K562 (cell line): Measurements from ENCODE around the gene MACROD2. TPM values are rescaled to one million over a fixed set of nuclear protein-coding genes. Genes with fewer than 3 reads are reported as not detected.

Source experiments
- ATAC-seq: fragments of 200-7000 bp; cut with Tn5 transposase; 3 replicates; pipeline ENCODE4 v1.9.1; 2020; ENCODE audit warnings: moderate library complexity
- BruUV-seq: library from RNA; stranded (reverse); fragments of 400-500 nt; replicated peaks from 2 replicates; lab custom pipeline; 2021; lab: Mats Ljungman, UMichigan
- CTCF ChIA-PET: fragments of 300-600 bp; formaldehyde crosslinking; extraction: SDS; loops from one replicate; lab custom pipeline; 2021; ENCODE audit warnings: low intra/inter-chr PET ratio; lab: Yijun Ruan, JAX
- POLR2A ChIA-PET: fragments of 300-600, 350-650 bp; sonication (Branson Sonifier 250); formaldehyde crosslinking; extraction: SDS; loops from one replicate; lab custom pipeline; 2021; ENCODE audit warnings: antibody characterized with exemption, inconsistent platforms; lab: Yijun Ruan, JAX
- DNase-seq, 4 experiments: peaks; one replicate each; pipeline versions ENCODE4 v3.0.0 to v3.0.0-alpha.2; 2011 to 2018; ENCODE audit warnings: low spot score in 3 of 4, mixed read lengths in 3 of 4; ENCODE audit errors: extremely low read depth in 1 of 4
- FAIRE-seq: peaks from 2 replicates; lab custom pipeline; 2011; peaks lifted over from hg19 to GRCh38; lab: Jason Lieb, UNC
- H2AFZ ChIP-seq: 2 replicates; pipeline ENCODE4 v1.6.0; 2011; ENCODE audit warnings: low read depth, low read length, control low read depth, inconsistent platforms
- H3K27ac ChIP-seq: fragments of 200-600 bp; 3 replicates; pipeline ENCODE4 v1.8.0; 2011; ENCODE audit warnings: low read depth, mild to moderate bottlenecking, control low read depth, inconsistent platforms, low read length, moderate library complexity, mixed read lengths; ENCODE audit errors: extremely low read depth
- H3K27me3 ChIP-seq, 2 experiments: fragments of 300-600 bp in 1 of 2; 2 replicates in 1 of 2; 3 replicates in 1 of 2; pipeline versions ENCODE4 v1.6.0 to v1.8.0; 2011; ENCODE audit warnings: inconsistent platforms in 2 of 2, low read length in 2 of 2, mild to moderate bottlenecking in 1 of 2, mixed read lengths in 1 of 2, moderate library complexity in 1 of 2; ENCODE audit not compliant: control insufficient read depth in 2 of 2, insufficient read depth in 2 of 2
- H3K36me3 ChIP-seq: fragments of 300-600 bp; 3 replicates; pipeline ENCODE4 v1.8.0; 2011; ENCODE audit warnings: mild to moderate bottlenecking, low read length, inconsistent platforms; ENCODE audit not compliant: control insufficient read depth, insufficient read depth
- H3K4me1 ChIP-seq, 2 experiments: fragments of 200-600 bp in 1 of 2; replicated peaks in 1 of 2; 2 replicates in 1 of 2; 3 replicates in 1 of 2; pipeline versions ENCODE4 v1.5.1 to v1.8.0; 2011; ENCODE audit warnings: inconsistent platforms in 2 of 2, low read length in 2 of 2, mild to moderate bottlenecking in 1 of 2, mixed read lengths in 1 of 2, moderate library complexity in 1 of 2; ENCODE audit not compliant: control insufficient read depth in 2 of 2, insufficient read depth in 2 of 2
- H3K4me2 ChIP-seq: 2 replicates; pipeline ENCODE4 v1.6.1; 2011; ENCODE audit warnings: low read length, control low read depth, inconsistent platforms, mixed read lengths; ENCODE audit not compliant: insufficient read depth
- H3K4me3 ChIP-seq: fragments of 200-600 bp; sonication (generic), shearing (Covaris generic); 2 replicates; pipeline ENCODE4 v1.5.1; 2016; ENCODE audit warnings: control low read depth, inconsistent platforms
- H3K79me2 ChIP-seq: fragments of 200-600 bp; 3 replicates; pipeline ENCODE4 v1.8.0; 2011; ENCODE audit warnings: low read length, inconsistent platforms; ENCODE audit not compliant: control insufficient read depth, insufficient read depth
- H3K9ac ChIP-seq, 2 experiments: 2 replicates each; pipeline versions ENCODE4 v1.6.0 to v1.6.1; 2011; ENCODE audit warnings: low read depth in 2 of 2, low read length in 2 of 2, control low read depth in 1 of 2, inconsistent platforms in 1 of 2, mild to moderate bottlenecking in 1 of 2, mixed read lengths in 1 of 2; ENCODE audit not compliant: insufficient read depth in 1 of 2
- H3K9me1 ChIP-seq: one replicate; pipeline ENCODE4 v1.6.0; 2011; ENCODE audit warnings: inconsistent platforms, mild to moderate bottlenecking, low read length, moderate library complexity; ENCODE audit not compliant: control insufficient read depth, insufficient read depth
- H3K9me3 ChIP-seq: replicated peaks from 2 replicates; pipeline ENCODE4 v1.5.1; 2011; ENCODE audit warnings: low read depth, low read length, inconsistent platforms; ENCODE audit not compliant: control insufficient read depth, insufficient read depth
- H4K20me1 ChIP-seq: replicated peaks from 2 replicates; pipeline ENCODE4 v1.6.1; 2011; ENCODE audit warnings: low read length, inconsistent platforms, mixed read lengths; ENCODE audit not compliant: control insufficient read depth, insufficient read depth
- BACH1 ChIP-seq: fragments of 200-800 bp; sonication (Bioruptor generic); IDR thresholded peaks from 2 replicates; pipeline ENCODE4 v1.6.1; 2016; ENCODE audit warnings: missing genetic modification characterization, missing compliant biosample characterization
- DLX4 ChIP-seq: fragments of 250-450 bp; sonication (Bioruptor Pico); IDR thresholded peaks from 2 replicates; pipeline ENCODE4 v1.6.1; 2021; ENCODE audit warnings: mild to moderate bottlenecking
- IFI16 ChIP-seq: fragments of 250-450 bp; sonication (Bioruptor Pico); IDR thresholded peaks from 2 replicates; pipeline ENCODE4 v2.1.2; 2022; ENCODE audit warnings: mild to moderate bottlenecking, inconsistent platforms
- PATZ1 ChIP-seq: fragments of 250-450 bp; sonication (Bioruptor Pico); IDR thresholded peaks from 2 replicates; pipeline ENCODE4 v1.5.0; 2020; ENCODE audit warnings: mild to moderate bottlenecking, borderline replicate concordance
- RBM15 ChIP-seq: fragments of 200-400 bp; formaldehyde crosslinking; IDR thresholded peaks from 2 replicates; pipeline ENCODE4 v1.6.1; 2018; ENCODE audit warnings: mild to moderate bottlenecking, low read length, moderate library complexity; ENCODE audit not compliant: insufficient read depth
- RERE ChIP-seq: sonication (generic); formaldehyde crosslinking; IDR thresholded peaks from 2 replicates; pipeline ENCODE4 v1.8.0; 2023; ENCODE audit warnings: missing genetic modification reagents, mild to moderate bottlenecking, borderline replicate concordance
- ZKSCAN3 ChIP-seq: fragments of 250-450 bp; sonication (Bioruptor Pico); IDR thresholded peaks from 2 replicates; pipeline ENCODE4 v1.4.0; 2020
- WGBS: fragments of 100-300 bp; shearing (Covaris generic); methylation state at CpG from one replicate; pipeline ENCODE4 v1.1.6; 2016; ENCODE audit warnings: low coverage, mixed read lengths; ENCODE audit not compliant: insufficient coverage; ENCODE audit errors: missing lambda C conversion rate; 5-methylcytosine and 5-hydroxymethylcytosine counted together
- in situ Hi-C: fragments of 300-500 bp; cut with MboI; formaldehyde crosslinking; loops from 4 replicates; pipeline ENCODE4 v1.15.0; 2018; ENCODE audit warnings: inconsistent platforms, mixed read lengths
- intact Hi-C: fragments of 100-400 bp; cut with micrococcal nuclease; formaldehyde crosslinking; loops from 2 replicates; pipeline ENCODE4 v1.14.2; 2022
- polyA plus RNA-seq, 8 experiments: library from polyadenylated mRNA; depleted of rRNA in 4 of 8; stranded (reverse) in 5 of 8; unstranded in 3 of 8; fragments of >200 nt; fragmentation: Nextera tagmentation in 2 of 8; fragmentation: Illumina TruSeq in 1 of 8; extraction: Ambion mirVana in 2 of 8; extraction: Trizol in 1 of 8; gene quantifications; 2 replicates each; pipeline versions ENCODE4 v1.2.1 to v1.2.3, GENCODE V29; 2011 to 2014; ENCODE audit warnings: inconsistent platforms in 1 of 8, missing spikeins in 1 of 8
- total RNA-seq, 7 experiments: library from RNA; depleted of rRNA in 6 of 7; stranded (reverse); fragments of >200 nt in 6 of 7; fragmentation: Illumina TruSeq in 2 of 7; extraction: Trizol in 2 of 7; gene quantifications; 2 replicates each; pipeline versions ENCODE4 v1.2.1 to v1.2.3, GENCODE V29; 2011 to 2021; ENCODE audit warnings: low replicate concordance in 1 of 7

The MACROD2 gene
- total and polyA plus RNA-seq, 9 of the 15 experiments (the other 6 are each of a cell fraction or from before 2014, with no cell fraction given) = not detected

GRCh38 chr20:14698605-14699373 is 703.5 kb downstream of the MACROD2 start:
- H2AFZ ChIP-seq = no peak overlapping the region
- no peak for DNase-seq
- 0% methylated on average over 3 of the region's 3 CpGs for WGBS
- in situ Hi-C loops = no loop called here
- no peak overlapping the region for H3K9ac ChIP-seq
- H4K20me1 ChIP-seq = no peaks in the 10 kb centered on the region
- CTCF ChIA-PET = no interaction called here
- no peak for TF ChIP-seq ZKSCAN3 (CRISPR knock-in tag)
- TF ChIP-seq IFI16 = no peak
- TF ChIP-seq DLX4 (CRISPR knock-in tag) = no peak
- TF ChIP-seq RBM15 = no peak
- no peak for TF ChIP-seq PATZ1 (CRISPR knock-in tag)
- no peak for TF ChIP-seq RERE
- no peak for TF ChIP-seq BACH1 (tag)
- no peaks in the 10 kb centered on the region for H3K4me1 ChIP-seq
- intact Hi-C loops = no loop called here
- no peaks in the 10 kb centered on the region for H3K27me3 ChIP-seq
- POLR2A ChIA-PET = no interaction called here
- H3K27ac ChIP-seq = no peak overlapping the region
- H3K9me1 ChIP-seq = no peaks in the 10 kb centered on the region
- no peak overlapping the region for H3K4me2 ChIP-seq
- no peak for FAIRE-seq
- no TSS peak for BruUV-seq
- no peaks in the 10 kb centered on the region for H3K36me3 ChIP-seq
- no peaks in the 10 kb centered on the region for H3K79me2 ChIP-seq
- H3K4me3 ChIP-seq = no peak overlapping the region
- H3K9me3 ChIP-seq = peaks cover 2% of the 10 kb centered on the region; the same call in 1 of the 2 replicates
- ATAC-seq = no peak
